GM12878 (cell line): Measurements from ENCODE around the gene CNTNAP2. TPM values are rescaled to one million over a fixed set of nuclear protein-coding genes. Genes with fewer than 3 reads are reported as not detected.

Experiments used
- ATAC-seq: fragments of 200-7000 bp; cut with Tn5 transposase; 3 replicates; pipeline ENCODE4 v1.9.1; 2020; ENCODE audit warnings: mild to moderate bottlenecking, moderate library complexity
- BruUV-seq: library from RNA; stranded (reverse); fragments of 400-500 nt; replicated peaks from 2 replicates; lab custom pipeline; 2021; lab: Mats Ljungman, UMichigan
- CTCF ChIA-PET: fragments of 300-600 bp; sonication (Branson Sonifier 250); formaldehyde crosslinking; extraction: SDS; loops from one replicate; lab custom pipeline; 2021; ENCODE audit warnings: inconsistent platforms; lab: Yijun Ruan, JAX
- POLR2A ChIA-PET: fragments of 350-600 bp; formaldehyde crosslinking; extraction: SDS; loops from one replicate; lab custom pipeline; 2021; ENCODE audit warnings: inconsistent platforms; lab: Charles Lee
- RAD21 ChIA-PET: fragments of 300-600 bp; sonication (Branson Sonifier 250); formaldehyde crosslinking; loops from one replicate; lab custom pipeline; 2023; ENCODE audit warnings: antibody characterized with exemption; ENCODE audit not compliant: unreplicated experiment; lab: Charles Lee
- SMC1A ChIA-PET: fragments of 300-600 bp; sonication (Branson Sonifier 250); formaldehyde crosslinking; loops from one replicate; lab custom pipeline; 2023; ENCODE audit not compliant: unreplicated experiment, uncharacterized antibody; lab: Charles Lee
- DNase-seq: peaks from one replicate; pipeline ENCODE4 v3.0.0-alpha.2; 2011; ENCODE audit warnings: low read depth, low spot score
- FAIRE-seq: peaks from 3 replicates; lab custom pipeline; 2011; peaks lifted over from hg19 to GRCh38; lab: Jason Lieb, UNC
- H2AFZ ChIP-seq: 2 replicates; pipeline ENCODE4 v1.6.0; 2011; ENCODE audit warnings: low read depth, low read length, control low read depth; ENCODE audit not compliant: control insufficient read depth
- H3K27ac ChIP-seq: 2 replicates; pipeline ENCODE4 v1.5.1; 2011; ENCODE audit warnings: control low read depth; ENCODE audit not compliant: control insufficient read depth, insufficient read depth
- H3K27me3 ChIP-seq, 2 experiments: replicated peaks in 1 of 2; 2 replicates each; pipeline versions ENCODE4 v1.6.0 to v1.6.1; 2011; ENCODE audit warnings: low read length in 1 of 2; ENCODE audit not compliant: control insufficient read depth in 2 of 2, insufficient read depth in 2 of 2
- H3K36me3 ChIP-seq, 2 experiments: 2 replicates each; pipeline ENCODE4 v1.5.1; 2011; ENCODE audit warnings: low read length in 1 of 2; ENCODE audit not compliant: control insufficient read depth in 2 of 2, insufficient read depth in 2 of 2
- H3K4me1 ChIP-seq: 2 replicates; pipeline ENCODE4 v1.6.1; 2011; ENCODE audit warnings: mild to moderate bottlenecking, low read length, moderate library complexity, mixed read lengths; ENCODE audit not compliant: control insufficient read depth, insufficient read depth
- H3K4me2 ChIP-seq: 2 replicates; pipeline ENCODE4 v1.6.0; 2011; ENCODE audit warnings: control low read depth; ENCODE audit not compliant: control insufficient read depth, insufficient read depth
- H3K4me3 ChIP-seq: fragments of 200-600 bp; sonication (generic); 2 replicates; pipeline ENCODE4 v1.5.1; 2016
- H3K79me2 ChIP-seq: 2 replicates; pipeline ENCODE4 v1.6.0; 2011; ENCODE audit warnings: low read length; ENCODE audit not compliant: control insufficient read depth, insufficient read depth
- H3K9ac ChIP-seq: 2 replicates; pipeline ENCODE4 v1.8.0; 2011; ENCODE audit warnings: low read length, control low read depth, mixed read lengths; ENCODE audit not compliant: control insufficient read depth, insufficient read depth
- H3K9me3 ChIP-seq: replicated peaks from 3 replicates; pipeline ENCODE4 v1.5.1; 2011; ENCODE audit warnings: mild to moderate bottlenecking, low read length; ENCODE audit not compliant: control insufficient read depth, insufficient read depth
- H4K20me1 ChIP-seq: 2 replicates; pipeline ENCODE4 v1.6.0; 2011; ENCODE audit not compliant: control insufficient read depth, insufficient read depth
- E2F8 ChIP-seq: fragments of 450-650 bp; IDR thresholded peaks from 2 replicates; pipeline ENCODE4 v1.6.1; 2018; ENCODE audit warnings: mild to moderate bottlenecking, low read depth, moderate library complexity; ENCODE audit not compliant: partially characterized antibody
- HDAC2 ChIP-seq: fragments of 200-600 bp; sonication (generic); IDR thresholded peaks from 2 replicates; pipeline ENCODE4 v1.6.1; 2017
- KDM1A ChIP-seq: fragments of 200-600 bp; sonication (generic); IDR thresholded peaks from 2 replicates; pipeline ENCODE4 v1.6.1; 2016; ENCODE audit warnings: borderline replicate concordance
- MXI1 ChIP-seq: fragments of 150-350 bp; IDR thresholded peaks from 2 replicates; pipeline ENCODE4 v1.6.1; 2011; ENCODE audit warnings: low read depth, mild to moderate bottlenecking, inconsistent platforms, low read length, improper control_type of control experiment
- MYB ChIP-seq: fragments of 150-350 bp; IDR thresholded peaks from 2 replicates; pipeline ENCODE4 v1.6.1; 2014; ENCODE audit warnings: mild to moderate bottlenecking, low read depth, low read length, borderline replicate concordance
- PAX8 ChIP-seq: fragments of 450-650 bp; IDR thresholded peaks from 2 replicates; pipeline ENCODE4 v1.6.1; 2017; ENCODE audit warnings: mild to moderate bottlenecking, moderate library complexity
- PML ChIP-seq: IDR thresholded peaks from 2 replicates; pipeline ENCODE4 v1.6.1; 2012; ENCODE audit warnings: low read length, inconsistent platforms
- POLR2AphosphoS5 ChIP-seq: IDR thresholded peaks from 2 replicates; pipeline ENCODE4 v1.6.1; 2011; ENCODE audit warnings: mild to moderate bottlenecking, low read length, inconsistent platforms
- ZNF24 ChIP-seq: fragments of 450-650 bp; IDR thresholded peaks from 2 replicates; pipeline ENCODE4 v1.6.1; 2017; ENCODE audit warnings: antibody characterized with exemption, mild to moderate bottlenecking
- WGBS: methylation state at CpG from one replicate; pipeline ENCODE4 v1.1.6; 2016; ENCODE audit warnings: low lambda C conversion rate; ENCODE audit not compliant: insufficient replicate concordance, insufficient coverage; ENCODE audit errors: missing lambda C conversion rate; 5-methylcytosine and 5-hydroxymethylcytosine counted together
- in situ Hi-C: fragments of 300-500 bp; cut with MboI; formaldehyde crosslinking; loops from 9 replicates; pipeline ENCODE4 v1.14.3; 2018; ENCODE audit warnings: mixed read lengths
- intact Hi-C: fragments of 100-400 bp; cut with micrococcal nuclease; formaldehyde crosslinking; loops from one replicate; pipeline ENCODE4 v1.14.2; 2022; ENCODE audit not compliant: unreplicated experiment
- polyA plus RNA-seq, 11 experiments: library from polyadenylated mRNA; depleted of rRNA in 4 of 11; unstranded in 6 of 11; stranded (reverse) in 5 of 11; fragments of >200 nt; fragmentation: Nextera tagmentation in 4 of 11; fragmentation: Illumina TruSeq in 1 of 11; extraction: Ambion mirVana in 4 of 11; extraction: Trizol in 1 of 11; gene quantifications; 1 replicate in 1 of 11; 2 replicates in 10 of 11; pipeline versions ENCODE4 v1.2.1 to v1.2.3, GENCODE V29; 2011 to 2016; ENCODE audit warnings: inconsistent platforms in 2 of 11, missing spikeins in 2 of 11, low read depth in 1 of 11
- total RNA-seq, 4 experiments: library from RNA; depleted of rRNA in 3 of 4; stranded (reverse); fragments of >200 nt in 3 of 4; fragmentation: Illumina TruSeq in 1 of 4; extraction: Trizol in 1 of 4; gene quantifications; 2 replicates each; pipeline versions ENCODE4 v1.2.1 to v1.2.3, GENCODE V29; 2013 to 2021
- TF ChIP-seq, protein P1 (sequence below): fragments of 150-350 bp; IDR thresholded peaks from 2 replicates; pipeline ENCODE4 v1.6.1; 2016; ENCODE audit warnings: low read depth, low read length
- TF ChIP-seq, protein P2 (sequence below): fragments of 450-650 bp; IDR thresholded peaks from 2 replicates; pipeline ENCODE4 v1.6.1; 2018; ENCODE audit warnings: borderline replicate concordance, mild to moderate bottlenecking; ENCODE audit not compliant: partially characterized antibody
- TF ChIP-seq, protein P3 (sequence below): fragments of 450-650 bp; IDR thresholded peaks from 2 replicates; pipeline ENCODE4 v1.6.1; 2017; ENCODE audit warnings: mild to moderate bottlenecking

Gene CNTNAP2
- total and polyA plus RNA-seq, 10 of the 15 experiments (the other 5 are each of a cell fraction or from before 2014, with no cell fraction given), result 0.03 to 0.08 (median 0.03) TPM; not detected in 7

GRCh38 chr7:146542101-146542500, 425.5 kb downstream of the CNTNAP2 start:
- no peak overlapping the region for H3K4me2 ChIP-seq
- H3K79me2 ChIP-seq, result no peaks in the 10 kb centered on the region
- FAIRE-seq, result no peak
- no peak for DNase-seq
- BruUV-seq, result no TSS peak
- ChIA-PET POLR2A (no interaction called here), RAD21 (no interaction called here), SMC1A (no interaction called here), CTCF (no interaction called here)
- H3K27me3 ChIP-seq, result no peaks in the 10 kb centered on the region
- H3K9ac ChIP-seq, result no peak overlapping the region
- intact Hi-C loops, result no loop called here
- H3K9me3 ChIP-seq, result no peaks in the 10 kb centered on the region
- H4K20me1 ChIP-seq, result no peaks in the 10 kb centered on the region
- H3K4me1 ChIP-seq, result no peaks in the 10 kb centered on the region
- H3K4me3 ChIP-seq, result no peak overlapping the region
- H2AFZ ChIP-seq, result no peak overlapping the region
- 0% methylated on average over 2 of the region's 2 CpGs for WGBS
- H3K36me3 ChIP-seq, result no peaks in the 10 kb centered on the region
- no peak for ATAC-seq
- H3K27ac ChIP-seq, result no peak overlapping the region
- in situ Hi-C loops, result no loop called here
- no peak for TF ChIP-seq PAX8
- TF ChIP-seq KDM1A, result no peak
- TF ChIP-seq, protein P1, sequence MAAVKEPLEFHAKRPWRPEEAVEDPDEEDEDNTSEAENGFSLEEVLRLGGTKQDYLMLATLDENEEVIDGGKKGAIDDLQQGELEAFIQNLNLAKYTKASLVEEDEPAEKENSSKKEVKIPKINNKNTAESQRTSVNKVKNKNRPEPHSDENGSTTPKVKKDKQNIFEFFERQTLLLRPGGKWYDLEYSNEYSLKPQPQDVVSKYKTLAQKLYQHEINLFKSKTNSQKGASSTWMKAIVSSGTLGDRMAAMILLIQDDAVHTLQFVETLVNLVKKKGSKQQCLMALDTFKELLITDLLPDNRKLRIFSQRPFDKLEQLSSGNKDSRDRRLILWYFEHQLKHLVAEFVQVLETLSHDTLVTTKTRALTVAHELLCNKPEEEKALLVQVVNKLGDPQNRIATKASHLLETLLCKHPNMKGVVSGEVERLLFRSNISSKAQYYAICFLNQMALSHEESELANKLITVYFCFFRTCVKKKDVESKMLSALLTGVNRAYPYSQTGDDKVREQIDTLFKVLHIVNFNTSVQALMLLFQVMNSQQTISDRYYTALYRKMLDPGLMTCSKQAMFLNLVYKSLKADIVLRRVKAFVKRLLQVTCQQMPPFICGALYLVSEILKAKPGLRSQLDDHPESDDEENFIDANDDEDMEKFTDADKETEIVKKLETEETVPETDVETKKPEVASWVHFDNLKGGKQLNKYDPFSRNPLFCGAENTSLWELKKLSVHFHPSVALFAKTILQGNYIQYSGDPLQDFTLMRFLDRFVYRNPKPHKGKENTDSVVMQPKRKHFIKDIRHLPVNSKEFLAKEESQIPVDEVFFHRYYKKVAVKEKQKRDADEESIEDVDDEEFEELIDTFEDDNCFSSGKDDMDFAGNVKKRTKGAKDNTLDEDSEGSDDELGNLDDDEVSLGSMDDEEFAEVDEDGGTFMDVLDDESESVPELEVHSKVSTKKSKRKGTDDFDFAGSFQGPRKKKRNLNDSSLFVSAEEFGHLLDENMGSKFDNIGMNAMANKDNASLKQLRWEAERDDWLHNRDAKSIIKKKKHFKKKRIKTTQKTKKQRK, result no peak
- no peak for TF ChIP-seq POLR2AphosphoS5
- TF ChIP-seq E2F8, result no peak
- no peak for TF ChIP-seq HDAC2
- TF ChIP-seq MXI1, result no peak
- no peak for TF ChIP-seq PML
- no peak for TF ChIP-seq MYB
- no peak for TF ChIP-seq ZNF24
- TF ChIP-seq, protein P2, sequence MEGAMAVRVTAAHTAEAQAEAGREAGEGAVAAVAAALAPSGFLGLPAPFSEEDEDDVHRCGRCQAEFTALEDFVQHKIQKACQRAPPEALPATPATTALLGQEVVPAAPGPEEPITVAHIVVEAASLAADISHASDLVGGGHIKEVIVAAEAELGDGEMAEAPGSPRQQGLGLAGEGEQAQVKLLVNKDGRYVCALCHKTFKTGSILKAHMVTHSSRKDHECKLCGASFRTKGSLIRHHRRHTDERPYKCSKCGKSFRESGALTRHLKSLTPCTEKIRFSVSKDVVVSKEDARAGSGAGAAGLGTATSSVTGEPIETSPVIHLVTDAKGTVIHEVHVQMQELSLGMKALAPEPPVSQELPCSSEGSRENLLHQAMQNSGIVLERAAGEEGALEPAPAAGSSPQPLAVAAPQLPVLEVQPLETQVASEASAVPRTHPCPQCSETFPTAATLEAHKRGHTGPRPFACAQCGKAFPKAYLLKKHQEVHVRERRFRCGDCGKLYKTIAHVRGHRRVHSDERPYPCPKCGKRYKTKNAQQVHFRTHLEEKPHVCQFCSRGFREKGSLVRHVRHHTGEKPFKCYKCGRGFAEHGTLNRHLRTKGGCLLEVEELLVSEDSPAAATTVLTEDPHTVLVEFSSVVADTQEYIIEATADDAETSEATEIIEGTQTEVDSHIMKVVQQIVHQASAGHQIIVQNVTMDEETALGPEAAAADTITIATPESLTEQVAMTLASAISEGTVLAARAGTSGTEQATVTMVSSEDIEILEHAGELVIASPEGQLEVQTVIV, result no peak
- TF ChIP-seq, protein P3, sequence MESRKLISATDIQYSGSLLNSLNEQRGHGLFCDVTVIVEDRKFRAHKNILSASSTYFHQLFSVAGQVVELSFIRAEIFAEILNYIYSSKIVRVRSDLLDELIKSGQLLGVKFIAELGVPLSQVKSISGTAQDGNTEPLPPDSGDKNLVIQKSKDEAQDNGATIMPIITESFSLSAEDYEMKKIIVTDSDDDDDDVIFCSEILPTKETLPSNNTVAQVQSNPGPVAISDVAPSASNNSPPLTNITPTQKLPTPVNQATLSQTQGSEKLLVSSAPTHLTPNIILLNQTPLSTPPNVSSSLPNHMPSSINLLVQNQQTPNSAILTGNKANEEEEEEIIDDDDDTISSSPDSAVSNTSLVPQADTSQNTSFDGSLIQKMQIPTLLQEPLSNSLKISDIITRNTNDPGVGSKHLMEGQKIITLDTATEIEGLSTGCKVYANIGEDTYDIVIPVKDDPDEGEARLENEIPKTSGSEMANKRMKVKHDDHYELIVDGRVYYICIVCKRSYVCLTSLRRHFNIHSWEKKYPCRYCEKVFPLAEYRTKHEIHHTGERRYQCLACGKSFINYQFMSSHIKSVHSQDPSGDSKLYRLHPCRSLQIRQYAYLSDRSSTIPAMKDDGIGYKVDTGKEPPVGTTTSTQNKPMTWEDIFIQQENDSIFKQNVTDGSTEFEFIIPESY, result no peak
